Renal cortical epithelial cell (primary cell): Measurements from ENCODE around the gene ENTPD2. TPM values are rescaled to one million over a fixed set of nuclear protein-coding genes. Genes with fewer than 3 reads are reported as not detected.

ENCODE experiments used
- DNase-seq: peaks from one replicate; pipeline ENCODE4 v3.0.0-alpha.2; 2011; ENCODE audit warnings: low read depth
- total RNA-seq: library from RNA; depleted of rRNA; stranded (reverse); fragments of >200 nt; gene quantifications from 2 replicates; pipeline ENCODE4 v1.2.3, GENCODE V29; 2014

The ENTPD2 gene
- total RNA-seq, 1 donor from 2014 or later = 0.35 TPM

- DNase-seq = no peak
These were observed 23.9 kb downstream of the ENTPD2 start for GRCh38 chr9:137030006-137030405.

- peak; percentile 29 for DNase-seq
These were observed 24.6 kb downstream of the ENTPD2 start for GRCh38 chr9:137029058-137029936.

GRCh38 chr9:137028263-137029057 lies 25.4 kb downstream of the ENTPD2 start:
- peak; percentile 19 for DNase-seq

GRCh38 chr9:137027369-137028262 lies 26.2 kb downstream of the ENTPD2 start, which contains the start of gene ABCA2:
ABCA2 (minus strand) TSS chr9:137028237; CDS start chr9:137028140, 97 bp downstream.
- no peak for DNase-seq

GRCh38 chr9:137026828-137027227 lies 27.0 kb downstream of the ENTPD2 start:
- no peak for DNase-seq

GRCh38 chr9:137026384-137026783 lies 27.5 kb downstream of the ENTPD2 start:
- no peak for DNase-seq

- peak; percentile 75 for DNase-seq
These were observed 28.3 kb downstream of the ENTPD2 start for GRCh38 chr9:137025517-137025966.

- DNase-seq = no peak
These were observed 30.3 kb downstream of the ENTPD2 start for GRCh38 chr9:137023583-137023991.

- DNase-seq = no peak
These were observed 30.7 kb downstream of the ENTPD2 start for GRCh38 chr9:137023157-137023556.

- DNase-seq = no peak
These were observed 31.2 kb downstream of the ENTPD2 start for GRCh38 chr9:137022662-137023008.

- peak; percentile 58 for DNase-seq
These were observed 31.7 kb downstream of the ENTPD2 start for GRCh38 chr9:137021979-137022661.

GRCh38 chr9:137021568-137021978 lies 32.3 kb downstream of the ENTPD2 start:
- DNase-seq = no peak

GRCh38 chr9:137020771-137021567 lies 32.9 kb downstream of the ENTPD2 start:
- no peak for DNase-seq

- DNase-seq = no peak
These were observed 33.8 kb downstream of the ENTPD2 start for GRCh38 chr9:137019891-137020683.

GRCh38 chr9:137018761-137019559 lies 34.9 kb downstream of the ENTPD2 start:
- DNase-seq = no peak

- no peak for DNase-seq
These were observed 35.9 kb downstream of the ENTPD2 start for GRCh38 chr9:137017791-137018497.

- DNase-seq = no peak
These were observed 36.8 kb downstream of the ENTPD2 start for GRCh38 chr9:137017071-137017470.

- no peak for DNase-seq
These were observed 37.4 kb downstream of the ENTPD2 start for GRCh38 chr9:137016436-137016835.
